HCT116 (cell line): ENCODE results near the gene MAP1LC3B2. TPM values are rescaled to one million over a fixed set of nuclear protein-coding genes. Genes with fewer than 3 reads are reported as not detected.

Experiments used
- ATAC-seq: fragments of 200-7000 bp; cut with Tn5 transposase; 2 replicates; pipeline ENCODE4 v1.9.1; 2020; ENCODE audit warnings: mild to moderate bottlenecking, moderate library complexity
- BruUV-seq: library from RNA; stranded (reverse); fragments of 400-500 nt; replicated peaks from 2 replicates; lab custom pipeline; 2021; lab: Mats Ljungman, UMichigan
- CTCF ChIA-PET: fragments of 300-600 bp; sonication (Branson Sonifier 250); formaldehyde crosslinking; loops from one replicate; lab custom pipeline; 2021; ENCODE audit warnings: antibody characterized with exemption; lab: Charles Lee
- POLR2A ChIA-PET: fragments of 300-600, 350-600 bp; sonication (Branson Sonifier 250); formaldehyde crosslinking; loops from one replicate; lab custom pipeline; 2021; ENCODE audit warnings: antibody characterized with exemption; lab: Charles Lee
- RAD21 ChIA-PET, 2 experiments: fragments of 300-600 bp; sonication (Branson Sonifier 250); formaldehyde crosslinking; loops; one replicate each; lab custom pipeline; 2023; ENCODE audit warnings: low total read pairs in 2 of 2; ENCODE audit not compliant: uncharacterized antibody in 2 of 2, unreplicated experiment in 2 of 2, low non-redundant PET in 1 of 2; lab: Charles Lee
- DNase-seq: peaks from one replicate; pipeline ENCODE4 v3.0.0-alpha.2; 2010; ENCODE audit warnings: low read depth, low spot score
- H2AFZ ChIP-seq: fragments of 200-600 bp; shearing (Covaris generic), sonication (generic); 2 replicates; pipeline ENCODE4 v1.6.1; 2017; ENCODE audit warnings: low read depth, mixed run types, mixed read lengths, antibody characterized with exemption, low read length; ENCODE audit not compliant: poor library complexity, severe bottlenecking
- H3K27ac ChIP-seq: 2 replicates; pipeline ENCODE4 v1.5.1; 2012; ENCODE audit warnings: low read depth, low read length
- H3K27me3 ChIP-seq: fragments of 200-600 bp; sonication (generic); 2 replicates; pipeline ENCODE4 v1.6.1; 2016; ENCODE audit warnings: mixed run types, low read length, mixed read lengths; ENCODE audit not compliant: insufficient read depth
- H3K36me3 ChIP-seq, 2 experiments: fragments of 200-500 bp in 1 of 2; fragments of 200-600 bp in 1 of 2; sonication (Bioruptor generic) in 1 of 2; sonication (generic) in 1 of 2; 2 replicates each; pipeline versions ENCODE4 v1.5.1 to v1.6.1; 2014 to 2016; ENCODE audit warnings: low read length in 2 of 2, inconsistent platforms in 1 of 2, mixed read lengths in 1 of 2, mixed run types in 1 of 2; ENCODE audit not compliant: insufficient read depth in 2 of 2, control insufficient read depth in 1 of 2
- H3K4me1 ChIP-seq, 2 experiments: fragments of 200-600 bp in 1 of 2; sonication (generic) in 1 of 2; 2 replicates each; pipeline versions ENCODE4 v1.5.1 to v1.6.1; 2012 to 2017; ENCODE audit warnings: low read length in 2 of 2, inconsistent platforms in 1 of 2, mild to moderate bottlenecking in 1 of 2, mixed read lengths in 1 of 2, mixed run types in 1 of 2, moderate library complexity in 1 of 2; ENCODE audit not compliant: insufficient read depth in 2 of 2, control insufficient read depth in 1 of 2
- H3K4me2 ChIP-seq: fragments of 200-600 bp; sonication (generic); 2 replicates; pipeline ENCODE4 v1.6.1; 2017; ENCODE audit warnings: mixed run types, low read length, mixed read lengths
- H3K4me3 ChIP-seq, 2 experiments: fragments of 200-600 bp in 1 of 2; sonication (generic) in 1 of 2; replicated peaks in 1 of 2; 2 replicates each; pipeline ENCODE4 v1.5.1; 2011 to 2016; ENCODE audit warnings: low read length in 2 of 2, control low read depth in 1 of 2, low read depth in 1 of 2, mild to moderate bottlenecking in 1 of 2, mixed read lengths in 1 of 2, mixed run types in 1 of 2
- H3K79me2 ChIP-seq: fragments of 200-600 bp; sonication (generic); 2 replicates; pipeline ENCODE4 v1.6.1; 2017; ENCODE audit warnings: mild to moderate bottlenecking, mixed run types, low read length, moderate library complexity, mixed read lengths; ENCODE audit not compliant: insufficient read depth
- H3K9ac ChIP-seq: fragments of 200-600 bp; sonication (generic); 2 replicates; pipeline ENCODE4 v1.6.1; 2016; ENCODE audit warnings: low read length, mixed read lengths
- H3K9me2 ChIP-seq: fragments of 200-600 bp; sonication (generic), shearing (Covaris generic); 2 replicates; pipeline ENCODE4 v1.6.1; 2017; ENCODE audit warnings: mixed run types, mild to moderate bottlenecking, moderate library complexity; ENCODE audit not compliant: insufficient read depth
- H3K9me3 ChIP-seq, 2 experiments: fragments of 200-500 bp in 1 of 2; fragments of 200-600 bp in 1 of 2; sonication (Bioruptor generic) in 1 of 2; sonication (generic) in 1 of 2; 2 replicates each; pipeline ENCODE4 v1.6.1; 2014 to 2017; ENCODE audit warnings: low read length in 2 of 2, mixed read lengths in 2 of 2, inconsistent platforms in 1 of 2, low read depth in 1 of 2, mild to moderate bottlenecking in 1 of 2, mixed run types in 1 of 2, moderate library complexity in 1 of 2; ENCODE audit not compliant: control insufficient read depth in 1 of 2, insufficient read depth in 1 of 2
- H4K20me1 ChIP-seq: fragments of 200-600 bp; sonication (generic), shearing (Covaris generic); 2 replicates; pipeline ENCODE4 v1.6.1; 2017; ENCODE audit warnings: mixed run types, mild to moderate bottlenecking, moderate library complexity; ENCODE audit not compliant: insufficient read depth
- CEBPB ChIP-seq: IDR thresholded peaks from 2 replicates; pipeline ENCODE4 v1.6.1; 2012; ENCODE audit warnings: low read depth
- CTCF ChIP-seq, 3 experiments: fragments of 200-600 bp in 1 of 3; sonication (generic) in 1 of 3; IDR thresholded peaks in 2 of 3; conservative IDR thresholded peaks in 1 of 3; 2 replicates each; pipeline ENCODE4 v1.5.1; 2012 to 2017; ENCODE audit warnings: low read depth in 2 of 3, low read length in 2 of 3, antibody characterized with exemption in 1 of 3, borderline replicate concordance in 1 of 3, control low read depth in 1 of 3, mild to moderate bottlenecking in 1 of 3, mixed read lengths in 1 of 3, mixed run types in 1 of 3, moderate library complexity in 1 of 3; ENCODE audit not compliant: insufficient read depth in 1 of 3
- EGR1 ChIP-seq: IDR thresholded peaks from 2 replicates; pipeline ENCODE4 v1.6.1; 2012; ENCODE audit warnings: low read depth
- ELF1 ChIP-seq: IDR thresholded peaks from 2 replicates; pipeline ENCODE4 v1.6.1; 2012; ENCODE audit warnings: low read depth, borderline replicate concordance
- EZH2 ChIP-seq: fragments of 200-600 bp; sonication (generic); IDR thresholded peaks from 2 replicates; pipeline ENCODE4 v1.6.1; 2017; ENCODE audit warnings: antibody characterized with exemption, mixed run types
- FOSL1 ChIP-seq: IDR thresholded peaks from 2 replicates; pipeline ENCODE4 v1.6.1; 2012; ENCODE audit warnings: low read depth
- POLR2A ChIP-seq: IDR thresholded peaks from 2 replicates; pipeline ENCODE4 v1.7.0; 2011; ENCODE audit warnings: borderline replicate concordance; ENCODE audit not compliant: insufficient read depth, insufficient read length; ENCODE audit errors: extremely low read depth
- RAD21 ChIP-seq: IDR thresholded peaks from 2 replicates; pipeline ENCODE4 v1.6.1; 2012; ENCODE audit warnings: low read depth, mild to moderate bottlenecking
- REST ChIP-seq: IDR thresholded peaks from 2 replicates; pipeline ENCODE4 v1.6.1; 2012; ENCODE audit warnings: low read depth
- SIN3A ChIP-seq: IDR thresholded peaks from 2 replicates; pipeline ENCODE4 v1.6.1; 2012; ENCODE audit warnings: low read depth
- SRF ChIP-seq: IDR thresholded peaks from 2 replicates; pipeline ENCODE4 v1.6.1; 2012; ENCODE audit warnings: low read depth
- ZBTB33 ChIP-seq: IDR thresholded peaks from 2 replicates; pipeline ENCODE4 v1.6.1; 2011; ENCODE audit warnings: mild to moderate bottlenecking, low read length, moderate library complexity; ENCODE audit not compliant: insufficient replicate concordance; ENCODE audit errors: extremely low read depth
- ZFX ChIP-seq: fragments of 450-650 bp; IDR thresholded peaks from 2 replicates; pipeline ENCODE4 v1.6.1; 2017
- ZNF274 ChIP-seq: fragments of 200-500 bp; sonication (Bioruptor generic); IDR thresholded peaks from 2 replicates; pipeline ENCODE4 v1.6.1; 2014; ENCODE audit warnings: mild to moderate bottlenecking, low read depth, low read length, inconsistent platforms
- intact Hi-C: fragments of 100-400 bp; cut with micrococcal nuclease; formaldehyde crosslinking; loops from 2 replicates; pipeline ENCODE4 v1.10.0; 2022
- total RNA-seq: library from RNA; stranded (reverse); gene quantifications from one replicate; pipeline ENCODE4 v1.2.1, GENCODE V29; 2021; ENCODE audit not compliant: unreplicated experiment

MAP1LC3B2 gene
- total RNA-seq, 1 experiment from 2014 or later, result 4.7 TPM

GRCh38 chr12:116604178-116604895, 45.2 kb downstream of the MAP1LC3B2 start:
- H3K9ac ChIP-seq, result no peak overlapping the region
- no peak for ATAC-seq
- H3K4me1 ChIP-seq, result peaks cover 16 to 40% of the 10 kb centered on the region in 2 experiments; a peak in 3 of 4 replicates
- BruUV-seq, result no TSS peak
- no peaks in the 10 kb centered on the region for H3K9me2 ChIP-seq
- H3K79me2 ChIP-seq, result no peaks in the 10 kb centered on the region
- ChIA-PET CTCF (no interaction called here), RAD21 (no interaction called here), POLR2A (no interaction called here)
- no peaks in the 10 kb centered on the region for H3K36me3 ChIP-seq
- intact Hi-C loops, result loop anchor here (10.0 kb wide), 1 partner anchor 540 kb away; no protein-coding TSS in a partner anchor
- TF ChIP-seq ELF1 (no peak), POLR2A (no peak), RAD21 (no peak), SIN3A (no peak), CEBPB (no peak), ZFX (no peak), ZNF274 (no peak), EZH2 (no peak), FOSL1 (no peak), SRF (no peak), ZBTB33 (no peak), REST (no peak), CTCF (IDR thresholded peaks at IDR 0.05 in 2 of 3, conservative IDR thresholded peaks at IDR 0.05 in 1 of 3; ENCODE audit: borderline replicate concordance in 1 of 3, insufficient read depth in 1 of 3, low read depth in 2 of 3, low read length in 2 of 3) (no peak), EGR1 (no peak)
- no peaks in the 10 kb centered on the region for H4K20me1 ChIP-seq
- no peak overlapping the region for H3K4me3 ChIP-seq
- no peak overlapping the region for H3K27ac ChIP-seq
- H3K9me3 ChIP-seq, result no peaks in the 10 kb centered on the region
- no peak overlapping the region for H3K4me2 ChIP-seq
- DNase-seq, result no peak
- H2AFZ ChIP-seq, result no peak overlapping the region
- no peaks in the 10 kb centered on the region for H3K27me3 ChIP-seq
